Liver (tissue), 3 donors: ENCODE results near the gene SRGAP1.

Experiments
- JUND ChIP-seq, 2 donors: IDR thresholded peaks; 2 replicates each; pipeline ENCODE4 v1.6.1; 2016; ENCODE audit warnings: antibody characterized with exemption in 2 of 2
- RAD21 ChIP-seq, 2 donors: IDR thresholded peaks; 2 replicates each; pipeline ENCODE4 v1.6.1; 2016; ENCODE audit warnings: antibody characterized with exemption in 2 of 2, mild to moderate bottlenecking in 2 of 2
- TAF1 ChIP-seq: conservative IDR thresholded peaks from 2 replicates; pipeline ENCODE4 v1.6.1; 2016; ENCODE audit warnings: antibody characterized with exemption, mild to moderate bottlenecking
- YY1 ChIP-seq: IDR thresholded peaks from 2 replicates; pipeline ENCODE4 v1.6.1; 2016; ENCODE audit warnings: antibody characterized with exemption, mild to moderate bottlenecking
- TF ChIP-seq, protein P1 (sequence below): fragments of 150-350 bp; IDR thresholded peaks from 2 replicates; pipeline ENCODE4 v1.5.1; 2017; ENCODE audit warnings: improper control_type of control experiment, low read depth, low read length; ENCODE audit not compliant: missing input control
- TF ChIP-seq, protein P2 (sequence below): IDR thresholded peaks from 2 replicates; pipeline ENCODE4 v1.6.1; 2016; ENCODE audit warnings: antibody characterized with exemption
- donor health status: healthy.
- donor health status: healthy.

DNA sequence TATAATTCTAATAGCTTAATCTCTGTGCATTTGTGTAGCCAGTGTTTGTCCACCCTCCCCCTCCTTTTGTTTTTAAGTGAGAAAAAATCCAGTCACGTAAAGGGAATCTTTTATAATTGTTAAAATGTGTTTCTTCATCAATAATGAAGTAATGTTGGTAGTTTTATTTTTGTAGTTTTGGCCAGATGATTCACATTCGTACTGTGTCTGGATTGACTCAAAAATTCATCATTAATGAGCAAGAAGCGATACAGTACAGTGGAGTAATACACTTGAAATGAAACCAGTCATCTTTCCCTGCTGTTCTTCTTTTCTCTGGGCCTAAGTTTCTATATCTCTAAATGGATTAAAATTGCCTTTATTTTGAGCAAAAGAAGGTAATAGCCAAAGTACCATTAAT, 86.5 kb downstream of the SRGAP1 start:
- TF ChIP-seq, protein P1, sequence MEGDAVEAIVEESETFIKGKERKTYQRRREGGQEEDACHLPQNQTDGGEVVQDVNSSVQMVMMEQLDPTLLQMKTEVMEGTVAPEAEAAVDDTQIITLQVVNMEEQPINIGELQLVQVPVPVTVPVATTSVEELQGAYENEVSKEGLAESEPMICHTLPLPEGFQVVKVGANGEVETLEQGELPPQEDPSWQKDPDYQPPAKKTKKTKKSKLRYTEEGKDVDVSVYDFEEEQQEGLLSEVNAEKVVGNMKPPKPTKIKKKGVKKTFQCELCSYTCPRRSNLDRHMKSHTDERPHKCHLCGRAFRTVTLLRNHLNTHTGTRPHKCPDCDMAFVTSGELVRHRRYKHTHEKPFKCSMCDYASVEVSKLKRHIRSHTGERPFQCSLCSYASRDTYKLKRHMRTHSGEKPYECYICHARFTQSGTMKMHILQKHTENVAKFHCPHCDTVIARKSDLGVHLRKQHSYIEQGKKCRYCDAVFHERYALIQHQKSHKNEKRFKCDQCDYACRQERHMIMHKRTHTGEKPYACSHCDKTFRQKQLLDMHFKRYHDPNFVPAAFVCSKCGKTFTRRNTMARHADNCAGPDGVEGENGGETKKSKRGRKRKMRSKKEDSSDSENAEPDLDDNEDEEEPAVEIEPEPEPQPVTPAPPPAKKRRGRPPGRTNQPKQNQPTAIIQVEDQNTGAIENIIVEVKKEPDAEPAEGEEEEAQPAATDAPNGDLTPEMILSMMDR: no peak
- TF ChIP-seq TAF1: no peak
- TF ChIP-seq, protein P2, sequence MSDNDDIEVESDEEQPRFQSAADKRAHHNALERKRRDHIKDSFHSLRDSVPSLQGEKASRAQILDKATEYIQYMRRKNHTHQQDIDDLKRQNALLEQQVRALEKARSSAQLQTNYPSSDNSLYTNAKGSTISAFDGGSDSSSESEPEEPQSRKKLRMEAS: no peak
- TF ChIP-seq YY1: no peak
- TF ChIP-seq RAD21 (IDR thresholded peaks at IDR 0.05): no peak
- TF ChIP-seq JUND (IDR thresholded peaks at IDR 0.05): no peak
